22Rv1 (cell line): ENCODE results near the gene ZNF358.

Source experiments
- ZFX ChIP-seq: fragments of 450-650 bp; IDR thresholded peaks from 2 replicates; pipeline ENCODE4 v1.6.1; 2017; ENCODE audit warnings: antibody characterized with exemption, borderline replicate concordance
- TF ChIP-seq, protein P1 (sequence below): fragments of 450-650 bp; IDR thresholded peaks from 2 replicates; pipeline ENCODE4 v1.5.1; 2017; ENCODE audit warnings: mild to moderate bottlenecking

DNA sequence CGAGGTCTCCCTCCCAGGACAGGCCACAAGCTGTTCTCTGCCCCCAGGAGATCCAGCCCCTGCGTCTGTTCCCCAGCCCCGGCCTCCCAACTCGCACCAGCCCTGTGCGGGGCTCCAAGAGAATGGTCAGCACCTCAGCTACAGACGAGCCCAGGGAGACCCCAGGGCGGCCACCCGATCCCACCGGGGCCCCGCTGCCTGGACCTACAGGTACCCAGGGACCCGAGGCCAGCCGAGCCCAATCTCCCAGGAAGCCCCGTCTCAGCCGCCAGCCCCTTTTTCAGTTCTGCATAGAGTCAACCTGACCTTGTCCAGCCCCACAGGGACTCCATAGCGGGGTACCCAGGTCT lies 25.5 kb downstream of the ZNF358 start:
- TF ChIP-seq, protein P1, sequence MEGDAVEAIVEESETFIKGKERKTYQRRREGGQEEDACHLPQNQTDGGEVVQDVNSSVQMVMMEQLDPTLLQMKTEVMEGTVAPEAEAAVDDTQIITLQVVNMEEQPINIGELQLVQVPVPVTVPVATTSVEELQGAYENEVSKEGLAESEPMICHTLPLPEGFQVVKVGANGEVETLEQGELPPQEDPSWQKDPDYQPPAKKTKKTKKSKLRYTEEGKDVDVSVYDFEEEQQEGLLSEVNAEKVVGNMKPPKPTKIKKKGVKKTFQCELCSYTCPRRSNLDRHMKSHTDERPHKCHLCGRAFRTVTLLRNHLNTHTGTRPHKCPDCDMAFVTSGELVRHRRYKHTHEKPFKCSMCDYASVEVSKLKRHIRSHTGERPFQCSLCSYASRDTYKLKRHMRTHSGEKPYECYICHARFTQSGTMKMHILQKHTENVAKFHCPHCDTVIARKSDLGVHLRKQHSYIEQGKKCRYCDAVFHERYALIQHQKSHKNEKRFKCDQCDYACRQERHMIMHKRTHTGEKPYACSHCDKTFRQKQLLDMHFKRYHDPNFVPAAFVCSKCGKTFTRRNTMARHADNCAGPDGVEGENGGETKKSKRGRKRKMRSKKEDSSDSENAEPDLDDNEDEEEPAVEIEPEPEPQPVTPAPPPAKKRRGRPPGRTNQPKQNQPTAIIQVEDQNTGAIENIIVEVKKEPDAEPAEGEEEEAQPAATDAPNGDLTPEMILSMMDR: no peak
- no peak for TF ChIP-seq ZFX
